CD4-positive, alpha-beta T cell (primary cell): ENCODE results near the gene TTLL10. TPM values are rescaled to one million over a fixed set of nuclear protein-coding genes. Genes with fewer than 3 reads are reported as not detected.
A peak's percentile ranks its signal among the peaks of the same experiment; 100 is the strongest.
"Not testable (repeated sequence)": the region's sequence is repeated elsewhere in the genome, so short reads cannot be mapped to it uniquely, and the experiment has no call there.

Experiments used
- ATAC-seq: fragments of 200-7000 bp; cut with Tn5 transposase; one replicate; pipeline ENCODE4 v1.10.0; 2022; ENCODE audit warnings: mild to moderate bottlenecking; ENCODE audit not compliant: poor library complexity
- CTCF ChIA-PET: fragments of 350-600 bp; sonication (Branson Sonifier 250); formaldehyde crosslinking; loops from one replicate; lab custom pipeline; 2021; ENCODE audit warnings: antibody characterized with exemption, inconsistent platforms; lab: Charles Lee
- POLR2A ChIA-PET: fragments of 350-600 bp; sonication (Branson Sonifier 250); formaldehyde crosslinking; loops from one replicate; lab custom pipeline; 2021; ENCODE audit warnings: antibody characterized with exemption, inconsistent platforms; lab: Charles Lee
- DNase-seq, 14 experiments: peaks; one replicate each; pipeline ENCODE4 v3.0.0-alpha.2; 2013 to 2020; ENCODE audit warnings: mixed read lengths in 2 of 14
- H3K27ac ChIP-seq, 2 donors: one replicate each; pipeline versions ENCODE4 v1.5.1 to v1.7.0; 2013; ENCODE audit warnings: low read length in 2 of 2, low read depth in 1 of 2, mild to moderate bottlenecking in 1 of 2
- H3K27me3 ChIP-seq, 2 experiments: 1 replicate in 1 of 2; 2 replicates in 1 of 2; pipeline versions ENCODE4 v1.6.1 to v1.7.0; 2013; ENCODE audit warnings: low read length in 2 of 2, control low read depth in 1 of 2, mild to moderate bottlenecking in 1 of 2, moderate library complexity in 1 of 2; ENCODE audit not compliant: insufficient read depth in 2 of 2, control insufficient read depth in 1 of 2
- H3K36me3 ChIP-seq: one replicate; pipeline ENCODE4 v1.6.1; 2013; ENCODE audit warnings: low read length, control low read depth; ENCODE audit not compliant: insufficient read depth
- H3K4me1 ChIP-seq: one replicate; pipeline ENCODE4 v1.6.1; 2013; ENCODE audit warnings: low read length, control low read depth; ENCODE audit not compliant: insufficient read depth
- H3K4me3 ChIP-seq: one replicate; pipeline ENCODE4 v1.5.1; 2013; ENCODE audit warnings: mild to moderate bottlenecking, low read length, moderate library complexity
- H3K9me3 ChIP-seq, 2 experiments: 1 replicate in 1 of 2; 2 replicates in 1 of 2; pipeline versions ENCODE4 v1.6.1 to v1.7.0; 2013; ENCODE audit warnings: low read length in 2 of 2, mild to moderate bottlenecking in 2 of 2, control low read depth in 1 of 2, moderate library complexity in 1 of 2; ENCODE audit not compliant: control insufficient read depth in 1 of 2, insufficient read depth in 1 of 2
- H3K27ac Mint-ChIP-seq: one replicate; pipeline ENCODE4 v1.8.0; 2020; ENCODE audit warnings: mixed read lengths
- H3K27me3 Mint-ChIP-seq: one replicate; pipeline ENCODE4 v1.8.0; 2021; ENCODE audit warnings: mixed read lengths
- H3K36me3 Mint-ChIP-seq: one replicate; pipeline ENCODE4 v1.8.0; 2021; ENCODE audit warnings: low read depth, mixed read lengths
- H3K4me1 Mint-ChIP-seq: one replicate; pipeline ENCODE4 v1.8.0; 2021; ENCODE audit warnings: low read depth, mixed read lengths
- H3K4me3 Mint-ChIP-seq: one replicate; pipeline ENCODE4 v1.8.0; 2020; ENCODE audit warnings: mild to moderate bottlenecking, mixed read lengths
- H3K9me3 Mint-ChIP-seq: one replicate; pipeline ENCODE4 v1.8.0; 2020; ENCODE audit warnings: mixed read lengths
- CTCF ChIP-seq: fragments of 200-600 bp; IDR thresholded peaks from one replicate; pipeline ENCODE4 v1.8.0; 2022; ENCODE audit warnings: antibody characterized with exemption, mild to moderate bottlenecking
- intact Hi-C, 2 experiments: fragments of 100-400 bp; cut with DNase I in 1 of 2; cut with micrococcal nuclease in 1 of 2; formaldehyde crosslinking; loops; one replicate each; pipeline versions ENCODE4 v1.15.1 to v1.9.0; 2023 to 2025; cut with DNase I, micrococcal nuclease
- total RNA-seq, 174 experiments: library from RNA in 2 of 174; stranded (reverse) in 2 of 174; gene quantifications; one replicate each; pipeline ENCODE4 v1.2.3 and lab custom pipeline; 2021 to 2026

Gene TTLL10
- total RNA-seq, 2 experiments from 2014 or later: 0.11 to 0.59 TPM

GRCh38 chr1:1189111-1189510 is 15.4 kb downstream of the TTLL10 start:
- H3K9me3 Mint-ChIP-seq: no peaks in the 10 kb centered on the region
- H3K4me1 Mint-ChIP-seq: no peaks in the 10 kb centered on the region
- TF ChIP-seq CTCF: no peak
- no peak overlapping the region for H3K4me3 ChIP-seq
- H3K4me1 ChIP-seq: no peaks in the 10 kb centered on the region
- H3K36me3 Mint-ChIP-seq: no peaks in the 10 kb centered on the region
- no peak overlapping the region for H3K27ac ChIP-seq
- peaks cover 0 to 6% of the 10 kb centered on the region in 2 experiments for H3K9me3 ChIP-seq
- H3K27me3 Mint-ChIP-seq: no peaks in the 10 kb centered on the region
- H3K27ac Mint-ChIP-seq: no peak overlapping the region
- intact Hi-C loops: no loop called here
- ChIA-PET POLR2A (no interaction called here), CTCF (no interaction called here)
- H3K27me3 ChIP-seq: no peaks in the 10 kb centered on the region
- ATAC-seq: no peak
- no peak for DNase-seq
- no peaks in the 10 kb centered on the region for H3K36me3 ChIP-seq
- no peak overlapping the region for H3K4me3 Mint-ChIP-seq

- Mint-ChIP-seq H3K9me3 (peaks cover 4% of the 10 kb centered on the region), H3K4me3 (no peak overlapping the region), H3K4me1 (no peaks in the 10 kb centered on the region), H3K27ac (no peak overlapping the region), H3K36me3 (no peaks in the 10 kb centered on the region), H3K27me3 (no peaks in the 10 kb centered on the region)
- ChIA-PET CTCF (no interaction called here), POLR2A (no interaction called here)
- DNase-seq (peak in 1 of 14 experiments; percentile 4), ATAC-seq (no peak)
- Histone ChIP-seq H3K27me3 (no peaks in the 10 kb centered on the region), H3K9me3 (peaks cover 0 to 20% of the 10 kb centered on the region in 2 experiments), H3K4me1 (no peaks in the 10 kb centered on the region), H3K27ac (no peak overlapping the region), H3K36me3 (no peaks in the 10 kb centered on the region), H3K4me3 (no peak overlapping the region)
- intact Hi-C loops: no loop called here
- no peak for TF ChIP-seq CTCF
Measured at GRCh38 chr1:1191734-1192133, 18.1 kb downstream of the TTLL10 start.

- TF ChIP-seq CTCF: no peak
- H3K27me3 ChIP-seq: no peaks in the 10 kb centered on the region
- Mint-ChIP-seq H3K27me3 (no peaks in the 10 kb centered on the region), H3K9me3 (peaks cover 4% of the 10 kb centered on the region), H3K4me1 (peaks cover 1% of the 10 kb centered on the region), H3K4me3 (no peak overlapping the region), H3K27ac (no peak overlapping the region), H3K36me3 (no peaks in the 10 kb centered on the region)
- H3K4me3 ChIP-seq: no peak overlapping the region
- ATAC-seq (no peak), DNase-seq (peak in 1 of 14 experiments; percentile 6)
- H3K36me3 ChIP-seq: no peaks in the 10 kb centered on the region
- ChIA-PET POLR2A (no interaction called here), CTCF (no interaction called here)
- peaks cover under 1% of the 10 kb centered on the region for H3K4me1 ChIP-seq
- peaks cover 0 to 20% of the 10 kb centered on the region in 2 experiments for H3K9me3 ChIP-seq
- intact Hi-C loops: no loop called here
- no peak overlapping the region for H3K27ac ChIP-seq
Measured at GRCh38 chr1:1194723-1195122, 21.0 kb downstream of the TTLL10 start.

- Histone ChIP-seq H3K4me1 (peaks cover 11% of the 10 kb centered on the region), H3K9me3 (peaks cover 0 to 20% of the 10 kb centered on the region in 2 experiments)
- H3K27ac Mint-ChIP-seq, H3K36me3 ChIP-seq, H3K9me3 Mint-ChIP-seq, POLR2A ChIA-PET, H3K27ac ChIP-seq, CTCF ChIA-PET, H3K27me3 Mint-ChIP-seq, H3K4me3 Mint-ChIP-seq, H3K4me3 ChIP-seq, intact Hi-C loops, ATAC-seq, H3K36me3 Mint-ChIP-seq, H3K4me1 Mint-ChIP-seq, H3K27me3 ChIP-seq: not testable (repeated sequence)
- DNase-seq: peak in 2 of 14 experiments; percentile 0 to 6
Measured at GRCh38 chr1:1195726-1196125, 22.0 kb downstream of the TTLL10 start.
